GM23338 (cell line): ENCODE data around the gene SHISAL1. TPM values are rescaled to one million over a fixed set of nuclear protein-coding genes. Genes with fewer than 3 reads are reported as not detected.

Experiments
- ATAC-seq: fragments of 200-7000 bp; cut with Tn5 transposase; 3 replicates; pipeline ENCODE4 v1.9.1; 2020
- DNase-seq: peaks from one replicate; pipeline ENCODE4 v3.0.0-alpha.2; 2015; ENCODE audit warnings: low spot score
- H2AFZ ChIP-seq: fragments of 200-600 bp; sonication (generic); 2 replicates; pipeline ENCODE4 v1.8.0; 2016; ENCODE audit warnings: antibody characterized with exemption, mild to moderate bottlenecking, moderate library complexity
- H3F3A ChIP-seq: fragments of 200-600 bp; sonication (generic); replicated peaks from 2 replicates; pipeline ENCODE4 v1.8.0; 2017; ENCODE audit warnings: antibody characterized with exemption, mixed run types, low read depth
- H3K27ac ChIP-seq: fragments of 200-600 bp; sonication (generic); 2 replicates; pipeline ENCODE4 v1.6.1; 2016; ENCODE audit warnings: low read depth
- H3K27me3 ChIP-seq: fragments of 200-600 bp; sonication (generic); 2 replicates; pipeline ENCODE4 v1.8.0; 2016; ENCODE audit warnings: mild to moderate bottlenecking, mixed run types, moderate library complexity; ENCODE audit not compliant: insufficient read depth
- H3K36me3 ChIP-seq: fragments of 200-600 bp; sonication (generic); 2 replicates; pipeline ENCODE4 v1.8.0; 2016; ENCODE audit warnings: mild to moderate bottlenecking; ENCODE audit not compliant: insufficient read depth
- H3K4me1 ChIP-seq: fragments of 200-600 bp; sonication (generic); 2 replicates; pipeline ENCODE4 v1.8.0; 2016; ENCODE audit warnings: mild to moderate bottlenecking, moderate library complexity; ENCODE audit not compliant: insufficient read depth
- H3K4me2 ChIP-seq: fragments of 200-600 bp; sonication (generic); 2 replicates; pipeline ENCODE4 v1.7.1; 2017; ENCODE audit warnings: mixed run types
- H3K4me3 ChIP-seq: fragments of 200-600 bp; sonication (generic); 2 replicates; pipeline ENCODE4 v1.6.1; 2016; ENCODE audit warnings: mixed run types
- H3K79me2 ChIP-seq: fragments of 200-600 bp; sonication (generic); replicated peaks from 2 replicates; pipeline ENCODE4 v1.8.0; 2017; ENCODE audit warnings: mild to moderate bottlenecking; ENCODE audit not compliant: insufficient read depth
- H3K9me2 ChIP-seq: fragments of 200-600 bp; sonication (generic); 2 replicates; pipeline ENCODE4 v1.8.0; 2017; ENCODE audit not compliant: insufficient read depth
- H4K20me1 ChIP-seq: fragments of 200-600 bp; sonication (generic); replicated peaks from 2 replicates; pipeline ENCODE4 v1.8.0; 2017; ENCODE audit warnings: mild to moderate bottlenecking; ENCODE audit not compliant: insufficient read depth
- H3K27ac Mint-ChIP-seq: 2 replicates; pipeline ENCODE4 v1.8.0; 2020; ENCODE audit warnings: inconsistent platforms, mild to moderate bottlenecking, moderate library complexity, mixed read lengths
- H3K27me3 Mint-ChIP-seq: 3 replicates; pipeline ENCODE4 v1.8.0; 2022; ENCODE audit warnings: low read depth, mild to moderate bottlenecking, moderate library complexity, mixed read lengths, inconsistent platforms; ENCODE audit not compliant: insufficient read depth, poor library complexity
- H3K36me3 Mint-ChIP-seq: 3 replicates; pipeline ENCODE4 v1.8.0; 2021; ENCODE audit warnings: low read depth, mild to moderate bottlenecking, inconsistent platforms, moderate library complexity, mixed read lengths
- H3K4me1 Mint-ChIP-seq: 3 replicates; pipeline ENCODE4 v1.8.0; 2020; ENCODE audit warnings: mild to moderate bottlenecking, inconsistent platforms, mixed read lengths
- H3K4me3 Mint-ChIP-seq: 3 replicates; pipeline ENCODE4 v1.8.0; 2021; ENCODE audit warnings: moderate library complexity, mild to moderate bottlenecking, inconsistent platforms, mixed read lengths
- H3K9me3 Mint-ChIP-seq: 3 replicates; pipeline ENCODE4 v1.8.0; 2020; ENCODE audit warnings: moderate library complexity, mild to moderate bottlenecking, inconsistent platforms, mixed read lengths
- CREB1 ChIP-seq: fragments of 250-450 bp; sonication (Bioruptor Pico); IDR thresholded peaks from 2 replicates; pipeline ENCODE4 v1.5.0; 2020; ENCODE audit warnings: low read depth, mild to moderate bottlenecking, moderate library complexity
- EZH2 ChIP-seq: fragments of 200-600 bp; sonication (generic); IDR thresholded peaks from one replicate; pipeline ENCODE4 v1.8.0; 2017; ENCODE audit warnings: antibody characterized with exemption, mild to moderate bottlenecking, low read depth; ENCODE audit not compliant: unreplicated experiment
- JUNB ChIP-seq: IDR thresholded peaks from one replicate; pipeline ENCODE4 v1.6.1; 2016; ENCODE audit warnings: antibody characterized with exemption; ENCODE audit not compliant: unreplicated experiment
- NANOG ChIP-seq: IDR thresholded peaks from 2 replicates; pipeline ENCODE4 v1.6.1; 2016; ENCODE audit warnings: antibody characterized with exemption, borderline replicate concordance
- REST ChIP-seq: IDR thresholded peaks from one replicate; pipeline ENCODE4 v1.6.1; 2018; ENCODE audit warnings: antibody characterized with exemption; ENCODE audit not compliant: unreplicated experiment
- ZNF114 ChIP-seq: fragments of 250-450 bp; sonication (Bioruptor Pico); IDR thresholded peaks from 2 replicates; pipeline ENCODE4 v1.5.0; 2020; ENCODE audit warnings: mild to moderate bottlenecking, moderate library complexity
- ZNF331 ChIP-seq: fragments of 250-450 bp; sonication (Bioruptor Pico); IDR thresholded peaks from 2 replicates; pipeline ENCODE4 v1.5.0; 2020; ENCODE audit warnings: low read depth, mild to moderate bottlenecking, moderate library complexity
- ZNF462 ChIP-seq: fragments of 250-450 bp; sonication (Bioruptor Pico); IDR thresholded peaks from 2 replicates; pipeline ENCODE4 v1.5.0; 2020; ENCODE audit warnings: mild to moderate bottlenecking, moderate library complexity
- polyA plus RNA-seq: library from polyadenylated mRNA; unstranded; fragments of >200 nt; fragmentation: Nextera tagmentation; extraction: Ambion mirVana; gene quantifications from 2 replicates; pipeline ENCODE4 v1.2.1, GENCODE V29; 2016
- total RNA-seq: library from RNA; depleted of rRNA; stranded (reverse); fragments of >200 nt; shearing (Covaris generic); gene quantifications from 2 replicates; pipeline ENCODE4 v1.2.3, GENCODE V29; 2014
- TF ChIP-seq, protein P1 (sequence below): IDR thresholded peaks from 2 replicates; pipeline ENCODE4 v1.6.1; 2016; ENCODE audit warnings: antibody characterized with exemption
- TF ChIP-seq, protein P2 (sequence below), 2 experiments: fragments of 200-600 bp in 1 of 2; sonication (generic) in 1 of 2; conservative IDR thresholded peaks; 2 replicates each; pipeline versions ENCODE4 v1.5.1 to v1.6.1; 2016 to 2017; ENCODE audit warnings: antibody characterized with exemption in 2 of 2, low read depth in 2 of 2, mild to moderate bottlenecking in 2 of 2, moderate library complexity in 1 of 2

Gene SHISAL1
- total and polyA plus RNA-seq, 2 experiments from 2014 or later, result 0.71 to 3.4 TPM

GRCh38 chr22:44214764-44215163, 98.0 kb downstream of the SHISAL1 start (continued):
- TF ChIP-seq ZNF462 (CRISPR knock-in tag), result no peak
- no peak for TF ChIP-seq ZNF114 (CRISPR knock-in tag)
- TF ChIP-seq ZNF331, result no peak
- TF ChIP-seq CREB1 (CRISPR knock-in tag), result no peak
- TF ChIP-seq EZH2, result no peak

DNA sequence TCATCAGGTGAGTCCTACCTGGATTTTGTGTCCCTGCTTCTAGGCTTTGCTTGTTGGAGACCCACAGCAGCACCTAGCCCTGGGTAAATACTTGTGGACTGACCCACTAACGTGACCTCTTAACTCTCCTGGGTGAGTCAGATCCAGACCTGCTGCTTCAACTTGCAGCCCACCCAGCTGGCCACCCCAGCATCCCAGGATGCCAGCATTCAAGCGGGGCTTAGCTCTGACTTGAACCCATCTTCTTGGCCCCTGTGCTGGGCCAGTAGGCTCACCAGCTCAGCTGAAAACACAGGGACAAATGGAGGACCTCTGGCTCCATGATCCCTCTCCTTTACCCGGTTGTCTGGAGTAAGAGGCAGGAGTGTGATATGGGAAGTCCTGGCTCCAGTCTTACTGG, 98.6 kb downstream of the SHISAL1 start:
- H3K4me3 Mint-ChIP-seq, result no peak overlapping the region
- H3K9me2 ChIP-seq, result no peaks in the 10 kb centered on the region; the same call in 1 of the 2 replicates
- H3K27ac Mint-ChIP-seq, result no peak overlapping the region
- ATAC-seq, result no peak
- no peaks in the 10 kb centered on the region for H4K20me1 ChIP-seq
- H3F3A ChIP-seq, result no peaks in the 10 kb centered on the region
- peaks cover 5% of the 10 kb centered on the region; the same call in 2 of the 3 replicates for H3K9me3 Mint-ChIP-seq
- H3K27me3 ChIP-seq, result no peaks in the 10 kb centered on the region
- no peak overlapping the region for H3K4me2 ChIP-seq
- H3K4me3 ChIP-seq, result no peak overlapping the region
- H3K79me2 ChIP-seq, result no peaks in the 10 kb centered on the region
- H3K36me3 Mint-ChIP-seq, result no peaks in the 10 kb centered on the region
- no peak overlapping the region for H2AFZ ChIP-seq
- DNase-seq, result no peak
- no peaks in the 10 kb centered on the region for H3K4me1 ChIP-seq
- H3K4me1 Mint-ChIP-seq, result no peaks in the 10 kb centered on the region
- no peaks in the 10 kb centered on the region for H3K36me3 ChIP-seq
- H3K27me3 Mint-ChIP-seq, result peaks cover 2% of the 10 kb centered on the region
- no peak overlapping the region for H3K27ac ChIP-seq
- TF ChIP-seq, protein P1, sequence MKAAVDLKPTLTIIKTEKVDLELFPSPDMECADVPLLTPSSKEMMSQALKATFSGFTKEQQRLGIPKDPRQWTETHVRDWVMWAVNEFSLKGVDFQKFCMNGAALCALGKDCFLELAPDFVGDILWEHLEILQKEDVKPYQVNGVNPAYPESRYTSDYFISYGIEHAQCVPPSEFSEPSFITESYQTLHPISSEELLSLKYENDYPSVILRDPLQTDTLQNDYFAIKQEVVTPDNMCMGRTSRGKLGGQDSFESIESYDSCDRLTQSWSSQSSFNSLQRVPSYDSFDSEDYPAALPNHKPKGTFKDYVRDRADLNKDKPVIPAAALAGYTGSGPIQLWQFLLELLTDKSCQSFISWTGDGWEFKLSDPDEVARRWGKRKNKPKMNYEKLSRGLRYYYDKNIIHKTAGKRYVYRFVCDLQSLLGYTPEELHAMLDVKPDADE, result no peak
- TF ChIP-seq JUNB (no peak), ZNF331 (no peak), REST (no peak), NANOG (no peak), EZH2 (no peak), CREB1 (CRISPR knock-in tag) (no peak), ZNF114 (CRISPR knock-in tag) (no peak)
- TF ChIP-seq, protein P2, sequence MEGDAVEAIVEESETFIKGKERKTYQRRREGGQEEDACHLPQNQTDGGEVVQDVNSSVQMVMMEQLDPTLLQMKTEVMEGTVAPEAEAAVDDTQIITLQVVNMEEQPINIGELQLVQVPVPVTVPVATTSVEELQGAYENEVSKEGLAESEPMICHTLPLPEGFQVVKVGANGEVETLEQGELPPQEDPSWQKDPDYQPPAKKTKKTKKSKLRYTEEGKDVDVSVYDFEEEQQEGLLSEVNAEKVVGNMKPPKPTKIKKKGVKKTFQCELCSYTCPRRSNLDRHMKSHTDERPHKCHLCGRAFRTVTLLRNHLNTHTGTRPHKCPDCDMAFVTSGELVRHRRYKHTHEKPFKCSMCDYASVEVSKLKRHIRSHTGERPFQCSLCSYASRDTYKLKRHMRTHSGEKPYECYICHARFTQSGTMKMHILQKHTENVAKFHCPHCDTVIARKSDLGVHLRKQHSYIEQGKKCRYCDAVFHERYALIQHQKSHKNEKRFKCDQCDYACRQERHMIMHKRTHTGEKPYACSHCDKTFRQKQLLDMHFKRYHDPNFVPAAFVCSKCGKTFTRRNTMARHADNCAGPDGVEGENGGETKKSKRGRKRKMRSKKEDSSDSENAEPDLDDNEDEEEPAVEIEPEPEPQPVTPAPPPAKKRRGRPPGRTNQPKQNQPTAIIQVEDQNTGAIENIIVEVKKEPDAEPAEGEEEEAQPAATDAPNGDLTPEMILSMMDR (conservative IDR thresholded peaks at IDR 0.05; ENCODE audit: low read depth in 2 of 2), result no peak
